ENCODE results near the gene ARID1B.

The ARID1B gene

DNA sequence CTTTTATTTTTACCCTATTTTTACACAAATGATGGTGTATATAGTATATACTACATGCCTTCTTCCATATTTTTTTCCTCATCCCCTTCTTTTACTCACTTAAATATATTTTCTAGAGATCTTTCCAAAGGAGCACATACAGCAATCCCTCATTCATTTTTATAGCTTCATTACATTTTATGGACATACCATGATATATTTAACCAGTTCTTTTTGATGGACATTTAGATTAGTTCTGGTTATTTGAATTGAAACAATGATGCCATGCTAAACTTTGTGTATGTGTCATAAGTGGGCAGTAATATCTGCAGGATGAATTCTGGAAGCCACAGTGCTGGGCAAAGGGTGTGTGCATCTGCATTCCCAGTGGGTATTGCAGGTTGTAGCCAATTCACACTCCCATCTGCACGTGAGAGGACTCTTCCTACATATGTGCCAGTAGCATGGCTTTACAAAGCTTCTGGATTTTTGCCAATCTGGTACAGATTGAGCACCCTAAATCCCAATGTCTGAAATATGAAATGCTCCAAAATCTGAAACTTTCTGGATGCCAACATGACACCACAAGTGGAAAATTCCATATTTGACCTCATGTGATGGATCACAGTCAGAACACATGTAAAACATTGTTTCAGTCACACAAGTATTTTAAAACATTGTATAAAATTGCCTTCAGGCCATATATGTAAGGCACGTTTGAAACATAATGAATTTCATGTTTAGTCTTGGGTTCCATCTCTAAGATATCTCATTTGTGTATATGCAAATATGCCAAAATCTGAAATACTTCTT, 127.2 kb downstream of the ARID1B start:
- no peak for DNase-seq (ENCODE audit: low read depth in 2 of 2)

DNA sequence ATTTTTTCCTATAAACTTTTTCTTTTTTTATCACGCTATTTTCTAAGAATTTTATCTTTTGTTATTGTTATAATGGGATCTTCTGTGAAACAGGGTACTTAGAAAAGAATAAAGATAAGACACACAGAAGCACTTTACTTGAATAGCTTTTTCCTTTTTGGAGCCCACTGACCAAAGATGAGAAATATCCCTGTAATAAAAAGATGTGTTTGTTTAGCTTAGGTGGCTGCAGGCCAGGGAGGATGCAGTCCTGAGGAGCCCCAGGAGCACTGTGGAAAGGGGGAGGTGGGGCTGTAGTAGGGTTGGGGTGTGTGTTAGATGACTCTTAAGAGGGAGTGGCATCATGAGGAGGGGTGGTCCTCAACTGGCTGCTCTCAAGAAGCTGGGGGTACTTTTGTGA, 128.6 kb downstream of the ARID1B start:
- DNase-seq (ENCODE audit: low read depth in 2 of 2): no peak

DNA sequence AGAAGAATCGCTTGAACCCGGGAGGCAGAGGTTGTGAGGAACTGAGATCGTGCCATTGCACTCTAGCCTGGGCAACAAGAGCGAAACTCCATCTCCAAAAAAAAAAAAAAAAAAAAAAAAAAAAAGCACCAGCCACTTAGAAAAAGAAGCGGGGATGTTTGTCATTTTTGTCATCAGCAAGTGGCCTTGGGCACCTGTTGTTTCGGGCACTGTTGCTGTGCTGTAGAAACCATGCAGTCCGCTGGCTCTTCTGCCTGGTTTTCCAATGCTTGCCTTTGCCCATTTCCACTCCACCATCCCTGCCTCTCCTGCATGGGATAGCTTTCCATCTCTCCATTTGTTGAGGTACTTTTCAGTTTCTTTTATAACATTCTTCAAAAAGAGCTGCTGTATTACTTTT, 129.3 kb downstream of the ARID1B start:
- DNase-seq (ENCODE audit: low read depth in 2 of 2): no peak

DNA sequence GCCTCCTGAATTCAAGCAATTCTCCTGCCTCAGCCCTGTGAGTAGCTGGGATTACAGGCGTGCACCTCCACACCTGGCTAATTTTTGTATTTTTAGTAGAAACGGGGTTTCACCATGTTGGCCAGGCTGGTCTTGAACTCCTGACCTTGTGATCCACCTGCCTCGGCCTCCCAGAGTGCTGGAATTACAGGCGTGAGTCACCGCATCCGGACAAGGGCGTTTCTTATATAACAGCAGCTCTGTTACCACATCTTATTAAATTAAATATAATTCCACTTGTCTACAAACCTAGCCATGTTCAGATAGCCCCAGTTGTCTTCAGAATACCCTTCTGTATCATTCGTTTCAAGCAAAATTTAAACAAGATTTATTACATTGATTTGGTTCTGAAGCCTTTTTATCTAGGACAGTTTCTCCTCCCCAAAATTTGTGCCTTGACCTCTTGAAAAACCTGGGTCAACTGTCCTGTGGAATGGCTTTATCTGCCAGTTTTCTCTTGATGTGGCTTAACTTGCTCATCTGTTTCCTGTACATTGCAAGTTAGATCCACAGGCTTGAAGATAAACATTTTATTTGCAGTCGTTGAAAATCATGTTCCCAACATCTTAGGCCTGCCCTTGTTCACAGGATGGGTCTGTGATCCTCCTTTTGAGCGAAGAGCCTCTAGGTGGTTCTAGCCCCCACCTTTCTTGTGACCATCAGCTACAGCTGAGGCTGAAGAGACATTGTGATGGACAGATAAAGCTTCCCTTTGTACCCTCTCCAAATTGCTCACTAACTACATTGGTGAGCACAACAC, 132.2 kb downstream of the ARID1B start:
- no peak for DNase-seq (ENCODE audit: low read depth in 2 of 2)

DNA sequence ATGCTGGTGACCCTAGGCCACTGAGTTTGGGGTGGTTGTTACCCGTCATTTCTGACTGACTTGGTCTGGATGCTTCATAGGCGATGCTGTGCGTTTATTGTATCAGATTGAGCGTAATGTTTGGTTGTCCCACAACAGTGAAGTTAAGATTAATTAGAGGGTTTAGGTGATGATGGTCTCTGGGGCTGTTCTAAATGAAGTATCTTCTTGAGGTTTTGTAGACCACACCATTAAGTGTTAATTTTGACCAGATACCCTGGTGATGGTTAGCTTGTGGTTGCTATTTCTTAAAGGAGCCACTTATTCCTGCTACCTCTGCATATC, 132.8 kb downstream of the ARID1B start:
- DNase-seq (ENCODE audit: low read depth in 2 of 2): no peak

DNA sequence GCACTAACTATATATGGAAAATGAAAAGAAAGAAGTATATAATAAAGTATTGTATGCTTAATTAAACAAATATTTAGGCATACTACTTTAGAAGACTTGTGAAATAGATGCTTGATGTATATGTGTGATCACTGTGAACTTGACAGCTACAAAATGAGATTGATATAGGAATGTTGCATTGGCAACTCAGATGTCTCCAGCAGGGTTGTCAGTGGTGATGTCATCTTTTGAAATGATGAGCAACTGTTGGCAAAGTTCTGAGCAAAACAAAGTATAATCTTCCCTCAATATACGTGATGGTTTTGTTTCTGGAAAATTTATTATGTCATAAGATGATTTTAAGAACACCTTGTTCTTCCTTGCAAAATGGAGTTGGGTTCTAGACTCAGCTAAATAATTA, 133.8 kb downstream of the ARID1B start:
- DNase-seq (ENCODE audit: low read depth in 2 of 2): no peak

DNA sequence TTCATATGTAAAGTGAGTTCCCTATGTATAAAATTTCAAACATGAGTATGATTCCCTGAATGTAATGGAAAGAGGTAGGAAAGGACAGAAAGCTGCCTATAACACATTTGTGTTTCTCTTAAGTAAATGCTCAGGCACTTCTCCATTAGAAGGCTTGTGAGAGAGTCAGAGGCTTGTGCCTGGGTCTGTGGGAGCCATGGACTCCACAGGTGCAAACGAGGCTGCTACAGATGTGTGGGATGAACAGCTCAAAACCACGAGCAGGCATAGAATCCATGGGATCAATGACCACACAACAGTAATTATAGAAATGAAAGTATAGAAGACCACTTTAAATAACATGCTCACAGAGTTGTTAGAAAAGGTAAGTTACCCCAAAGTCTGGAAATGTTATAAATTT, 134.4 kb downstream of the ARID1B start:
- DNase-seq (ENCODE audit: low read depth in 2 of 2): no peak

DNA sequence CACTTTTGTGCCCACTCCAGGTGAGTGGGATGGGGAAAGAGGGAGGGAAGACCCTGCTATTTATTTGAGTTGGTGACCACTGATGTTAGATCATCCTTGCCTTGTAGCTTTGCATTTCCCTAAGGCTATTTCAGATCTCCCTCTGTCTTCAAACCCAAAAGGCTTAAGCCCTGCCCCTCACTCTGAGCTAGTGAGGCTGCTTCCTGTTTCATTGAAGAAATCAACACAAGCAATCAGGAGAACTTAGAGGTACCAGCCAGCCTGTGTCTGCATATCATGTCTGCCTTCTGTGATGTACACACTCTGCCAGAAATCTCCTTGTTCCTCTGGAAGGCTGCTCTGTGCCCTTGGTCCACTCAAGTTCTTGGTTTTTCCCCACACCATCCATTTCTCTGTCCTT, 135.3 kb downstream of the ARID1B start:
- no peak for DNase-seq (ENCODE audit: low read depth in 2 of 2)

DNA sequence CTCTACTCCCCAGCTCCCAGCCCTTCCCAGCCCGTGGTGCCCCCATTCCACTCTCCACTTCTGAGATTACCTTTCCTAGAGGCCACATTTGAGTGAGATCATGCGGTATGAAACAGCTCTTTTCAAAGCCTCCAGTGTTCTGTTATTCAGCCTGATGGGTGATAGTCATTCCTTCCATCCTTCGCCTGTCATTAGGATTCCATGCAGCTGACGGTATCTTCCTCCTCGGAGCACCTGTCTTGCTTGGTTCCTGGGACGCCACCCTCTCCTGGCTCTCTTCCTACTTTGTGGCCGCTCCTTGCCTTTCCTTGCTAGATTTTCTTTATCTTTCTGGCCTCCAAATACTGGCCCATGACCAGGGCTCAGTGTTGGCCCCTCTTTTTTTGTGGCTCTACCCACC, 137.0 kb downstream of the ARID1B start:
- DNase-seq (ENCODE audit: low read depth in 2 of 2): no peak

DNA sequence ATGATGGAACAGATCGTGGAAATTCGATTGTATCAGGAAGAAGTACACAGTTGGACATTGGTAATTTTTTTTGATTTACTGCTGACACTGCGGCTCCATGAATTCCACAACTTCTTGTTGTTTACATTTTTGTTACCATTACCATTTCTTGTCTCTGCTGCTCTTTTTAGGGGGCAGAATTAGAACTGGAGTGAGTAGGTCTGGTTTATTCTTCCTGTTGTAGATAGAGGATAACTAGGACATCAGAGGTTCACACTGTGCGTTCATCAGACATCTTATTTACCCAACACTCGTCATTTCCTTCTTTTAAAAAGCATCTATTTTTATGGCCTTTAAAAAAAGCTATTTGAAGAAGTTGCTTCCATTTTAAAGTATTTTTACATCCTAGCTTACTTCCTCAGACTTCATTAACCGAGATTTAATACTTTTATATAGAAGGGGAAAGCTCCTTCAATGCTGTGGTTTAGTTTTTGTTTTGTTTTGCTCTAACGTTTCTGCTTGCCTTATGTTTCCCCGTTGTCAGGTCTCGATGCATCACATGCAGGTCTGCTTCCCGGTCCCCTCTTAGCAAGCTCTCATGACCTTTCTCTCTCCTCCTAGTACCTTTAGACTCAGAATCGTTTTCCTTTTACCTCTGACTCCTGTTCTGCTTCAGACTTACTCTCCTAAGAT, 139.1 kb downstream of the ARID1B start:
- no peak for DNase-seq (ENCODE audit: low read depth in 2 of 2)

DNA sequence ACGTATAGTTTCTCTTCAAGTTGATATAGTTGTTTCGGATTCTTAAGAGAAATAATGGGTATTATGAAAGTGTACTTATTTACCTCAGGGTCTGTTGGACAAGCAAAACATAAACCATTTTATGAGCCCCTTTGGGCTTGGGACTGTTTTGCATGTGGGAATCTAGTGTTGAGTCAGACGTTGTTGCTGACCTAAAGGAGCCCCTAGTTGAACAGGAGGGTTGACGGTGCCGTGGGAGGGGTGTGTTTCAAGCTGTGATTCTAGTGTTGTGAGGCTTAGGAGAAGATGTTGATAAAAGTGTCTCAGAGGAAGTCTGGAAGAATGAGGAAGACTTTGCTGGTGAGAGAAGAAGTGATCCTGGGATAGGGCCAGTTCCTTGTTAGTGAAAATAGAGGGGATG, 140.0 kb downstream of the ARID1B start:
- no peak for DNase-seq (ENCODE audit: low read depth in 2 of 2)

DNA sequence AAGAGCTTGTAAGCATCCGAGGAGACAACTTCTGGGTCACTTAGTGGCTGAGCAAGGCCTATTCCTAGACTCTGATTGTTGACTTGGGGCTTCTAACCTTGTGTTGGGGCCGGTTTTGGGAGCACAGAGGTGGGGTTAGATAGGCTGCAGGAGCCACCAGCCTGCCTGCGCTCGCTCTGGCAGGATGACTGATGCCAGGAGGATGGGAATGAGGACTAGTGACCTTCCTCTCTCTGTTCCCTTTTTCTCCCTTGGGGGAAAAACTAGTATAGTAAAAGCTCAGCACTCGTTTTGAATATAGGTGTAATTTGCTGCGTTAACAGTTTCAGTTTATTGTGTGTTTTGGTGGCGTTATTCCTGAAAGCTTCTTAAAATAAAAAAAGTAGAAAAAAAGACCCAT, 141.5 kb downstream of the ARID1B start:
- DNase-seq (ENCODE audit: low read depth in 2 of 2): no peak

DNA sequence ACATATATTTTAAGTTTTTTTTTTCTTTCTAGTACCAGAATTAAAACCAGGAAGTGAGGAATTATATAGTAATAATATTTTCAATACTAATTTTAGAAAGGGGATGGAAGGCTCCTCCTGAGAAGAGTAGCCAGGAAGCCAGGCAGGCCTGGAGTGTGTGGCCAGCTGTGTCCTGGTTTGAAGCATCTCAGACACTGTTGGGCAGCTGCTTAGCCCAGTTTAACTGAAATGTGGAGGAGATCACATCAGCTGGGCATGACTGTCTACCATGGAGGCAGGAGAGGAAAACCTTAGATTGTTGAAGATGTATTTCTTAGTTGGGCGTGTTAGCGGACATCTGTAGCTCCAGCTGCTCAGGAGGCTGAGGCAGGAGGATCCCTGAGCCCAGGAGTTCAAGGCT, 142.2 kb downstream of the ARID1B start:
- DNase-seq (ENCODE audit: low read depth in 2 of 2): no peak

DNA sequence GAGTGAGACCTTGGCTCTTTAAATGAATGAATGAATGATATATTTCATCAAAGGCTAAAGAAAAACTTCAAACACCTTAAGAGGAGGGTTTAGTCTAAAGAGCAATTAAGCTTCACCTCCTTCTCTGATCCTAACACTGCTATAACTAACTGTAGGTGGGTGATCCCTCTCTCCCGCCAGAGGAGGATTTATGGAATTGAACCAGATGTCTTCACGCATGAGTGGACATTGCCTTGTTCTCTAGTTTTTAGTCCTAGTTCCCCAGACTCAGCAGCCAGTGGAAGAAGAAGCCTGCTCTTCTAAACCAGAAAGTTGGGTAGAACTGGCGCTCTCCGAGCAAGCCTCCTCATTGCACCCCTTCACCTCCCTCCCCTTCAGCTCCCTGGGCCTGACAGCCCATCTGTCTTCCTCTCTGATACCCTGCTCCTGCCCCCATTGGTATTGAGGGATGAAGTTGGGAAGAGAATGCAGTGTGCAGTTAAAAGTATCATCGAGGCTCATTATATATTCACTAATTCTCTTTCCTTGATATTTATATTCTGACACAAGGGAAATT, 142.7 kb downstream of the ARID1B start:
- no peak for DNase-seq (ENCODE audit: low read depth in 2 of 2)

DNA sequence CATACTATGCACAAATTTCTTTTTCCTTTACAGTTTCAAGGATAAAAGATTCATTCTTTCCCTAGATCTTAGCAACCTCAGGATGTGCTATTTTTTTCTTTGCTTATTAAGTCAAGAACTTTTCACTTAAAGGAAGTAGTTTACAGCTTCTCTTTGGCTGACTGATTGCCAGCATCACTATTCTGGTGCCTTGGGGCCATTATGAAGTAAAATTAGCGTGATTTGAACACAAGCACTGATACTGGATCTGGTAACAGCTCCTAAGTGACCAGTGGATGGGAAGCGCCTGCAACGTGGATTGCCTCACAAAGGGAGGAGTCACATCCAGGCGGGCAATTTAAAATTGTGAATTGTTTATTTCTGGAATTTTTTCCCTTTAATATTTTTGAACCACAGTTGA, 147.1 kb downstream of the ARID1B start:
- no peak for DNase-seq (ENCODE audit: low read depth in 2 of 2)

DNA sequence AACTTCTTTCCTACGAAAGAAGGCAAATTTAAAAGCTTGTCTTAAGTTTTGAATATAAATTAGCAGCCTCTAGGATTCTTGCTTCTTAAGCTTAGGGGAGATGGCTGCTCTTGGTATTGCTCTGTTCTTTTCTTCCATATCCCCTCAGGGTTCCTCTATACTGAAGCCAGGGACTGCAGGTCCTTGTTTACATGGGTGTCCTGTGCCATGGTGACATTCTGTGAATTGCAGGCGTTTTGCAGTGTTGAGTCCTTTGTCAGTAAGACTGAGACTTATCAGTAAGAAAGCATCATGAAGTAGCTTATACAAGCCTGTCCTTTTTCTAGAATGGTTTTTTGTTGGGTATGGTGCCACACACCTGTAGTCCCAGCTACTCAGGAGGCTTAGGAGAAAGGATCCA, 147.8 kb downstream of the ARID1B start:
- DNase-seq (ENCODE audit: low read depth in 2 of 2): no peak

DNA sequence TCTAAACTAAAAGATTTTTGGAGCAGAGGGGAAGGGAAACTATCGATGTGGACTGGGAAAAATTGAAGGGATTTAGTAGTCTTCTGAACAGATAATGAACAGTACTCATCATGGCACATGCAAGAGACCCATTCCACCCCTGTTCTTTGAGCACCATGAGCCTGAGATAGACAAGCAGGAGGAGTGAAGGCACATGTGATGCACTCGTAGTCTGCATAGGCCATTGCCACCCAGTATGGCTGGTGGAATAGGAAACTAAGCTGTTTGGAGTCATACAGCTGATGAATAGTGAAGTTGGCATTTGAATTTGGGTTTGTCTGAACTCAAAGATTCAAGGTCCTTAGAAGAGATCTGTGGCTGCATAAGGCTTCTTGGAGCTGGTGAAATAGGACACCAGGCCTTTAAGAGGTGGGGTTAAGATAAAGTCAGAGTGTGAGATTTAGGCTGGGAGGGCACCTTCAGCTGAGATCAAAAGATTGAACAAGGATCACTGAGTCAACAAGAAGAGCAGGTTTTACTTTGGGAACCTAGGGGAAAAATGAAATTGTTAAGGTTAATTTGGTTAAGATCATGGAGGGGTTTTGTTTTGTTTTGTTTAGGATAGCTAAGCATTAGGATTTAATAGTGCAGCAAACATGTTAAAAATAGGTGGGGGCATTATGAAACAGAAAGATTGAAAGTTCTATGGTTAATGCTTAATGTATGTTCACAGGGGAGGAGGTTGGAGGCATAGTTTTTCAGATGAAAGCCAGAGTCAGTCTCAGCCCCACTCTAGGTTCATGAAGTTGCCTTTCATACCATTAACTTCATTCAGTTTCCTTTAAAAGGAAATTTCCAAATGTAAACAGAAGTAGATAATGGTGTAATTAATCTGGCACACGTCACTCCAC, 148.8 kb downstream of the ARID1B start:
- no peak for DNase-seq (ENCODE audit: low read depth in 2 of 2)

DNA sequence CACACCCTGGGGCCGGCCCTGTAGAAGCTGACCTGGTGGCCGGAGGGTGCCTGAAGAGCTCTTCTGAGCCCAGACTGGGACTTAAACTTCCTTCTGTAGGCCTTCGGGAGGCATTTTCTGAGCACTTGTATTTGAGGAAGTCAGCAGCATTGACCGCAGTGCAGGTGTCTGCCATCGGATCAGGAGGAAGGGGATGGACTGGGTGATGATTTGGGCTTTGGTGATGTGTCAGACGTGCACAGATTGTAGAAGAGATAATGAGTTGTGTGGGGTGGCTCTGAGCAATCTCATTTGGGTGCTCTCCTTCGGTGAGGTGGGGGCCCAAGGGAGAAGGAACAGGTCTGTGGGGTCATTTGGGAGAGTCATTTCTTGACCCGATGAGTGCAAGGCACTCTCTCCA, 150.9 kb downstream of the ARID1B start:
- no peak for DNase-seq (ENCODE audit: low read depth in 2 of 2)

DNA sequence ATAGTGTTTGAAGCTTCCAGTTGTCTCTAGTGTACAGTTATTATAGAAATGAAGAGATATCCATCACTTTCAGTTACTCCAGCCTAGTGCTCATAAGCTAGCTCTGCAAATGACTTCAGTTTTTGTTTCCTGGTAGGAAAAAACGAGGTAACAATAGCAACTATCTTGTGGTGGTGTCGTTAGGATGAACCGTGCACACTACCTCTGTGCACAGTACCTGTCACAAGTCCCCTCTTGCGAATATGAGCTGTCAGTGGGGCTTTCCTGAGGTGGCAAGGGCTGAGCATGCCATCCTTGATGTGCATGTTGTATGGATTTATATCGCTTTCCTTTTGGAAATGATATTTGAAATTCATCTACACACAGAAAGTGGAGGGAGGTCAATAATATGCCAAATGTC, 151.8 kb downstream of the ARID1B start:
- no peak for DNase-seq (ENCODE audit: low read depth in 2 of 2)

DNA sequence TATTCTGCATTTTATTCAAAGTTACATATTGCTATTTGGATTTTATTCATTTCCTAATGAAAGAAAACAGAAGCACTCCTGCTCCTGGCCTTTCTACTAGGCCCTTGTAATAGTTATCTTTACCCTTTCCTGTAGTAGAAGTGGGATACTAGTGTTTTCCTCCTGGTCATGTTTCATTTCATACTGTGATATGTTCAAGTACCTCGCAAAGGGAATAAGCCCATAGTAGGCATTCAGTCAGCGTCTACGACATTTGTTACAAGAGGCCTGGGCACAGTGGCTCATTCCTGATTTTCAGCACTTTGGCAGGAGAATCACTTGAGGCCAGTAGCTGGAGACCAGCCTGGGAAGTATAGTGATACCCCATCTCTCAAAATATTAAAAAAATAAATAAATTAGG, 154.1 kb downstream of the ARID1B start:
- no peak for DNase-seq (ENCODE audit: low read depth in 2 of 2)

DNA sequence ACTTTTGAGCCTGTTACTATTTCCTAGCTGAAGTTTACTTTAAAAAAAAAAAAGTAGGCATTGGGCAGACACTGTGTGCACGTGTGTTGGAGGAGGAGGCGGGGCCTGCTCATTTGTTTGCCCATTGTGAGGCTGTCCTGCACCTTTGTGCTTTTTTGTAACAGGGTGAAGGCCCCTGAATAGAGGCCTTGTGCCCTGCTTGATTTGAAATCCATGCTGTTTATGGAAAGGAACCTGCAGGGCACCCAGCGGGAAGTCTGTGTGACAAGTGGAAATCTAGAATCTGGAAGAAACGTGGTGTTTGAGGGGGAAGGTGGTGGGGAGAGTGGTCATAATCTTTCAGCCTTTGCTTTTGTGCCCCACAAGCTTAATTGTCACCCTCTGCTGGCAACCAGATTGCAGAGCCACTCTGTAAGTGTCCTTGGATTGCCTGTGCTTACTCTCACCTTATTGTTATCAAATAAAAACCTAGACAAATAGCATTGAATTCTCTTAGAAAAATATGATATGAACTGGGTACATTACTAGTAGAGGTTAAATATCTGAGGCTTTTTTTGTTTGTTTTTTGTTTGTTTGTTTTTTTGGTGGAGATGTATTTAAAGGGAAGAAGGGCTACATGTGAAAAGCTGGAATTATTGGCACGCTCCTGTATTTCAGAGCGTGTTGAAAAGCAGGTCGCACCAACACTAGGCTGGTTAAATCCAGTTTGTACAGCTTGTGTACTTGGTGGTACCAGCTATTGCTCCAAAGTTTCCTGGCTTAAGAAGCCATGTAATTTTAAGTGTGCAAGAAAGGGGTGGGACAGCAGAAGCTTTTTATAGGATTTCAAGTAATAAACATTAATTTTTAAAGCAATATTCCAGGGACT, 156.3 kb downstream of the ARID1B start:
- no peak for DNase-seq (ENCODE audit: low read depth in 2 of 2)
